HG02938 (cell line): ENCODE data around the gene TSSK2.

ENCODE experiments used
- ATAC-seq: cut with Tn5 transposase; IDR thresholded peaks from one replicate; pipeline ENCODE4 v1.9.1; 2021; ENCODE audit warnings: mild to moderate bottlenecking, moderate library complexity; ENCODE audit not compliant: unreplicated experiment

TSSK2 gene

GRCh38 chr22:19167106-19167869 is 36.2 kb downstream of the TSSK2 start:
- no peak for ATAC-seq

- ATAC-seq, result no peak
Observed at GRCh38 chr22:19168088-19168890, 37.2 kb downstream of the TSSK2 start.

GRCh38 chr22:19169002-19169946 is 38.2 kb downstream of the TSSK2 start:
- ATAC-seq, result no peak

GRCh38 chr22:19169947-19170318 is 38.8 kb downstream of the TSSK2 start:
- ATAC-seq, result no peak

GRCh38 chr22:19172213-19173046 is 41.3 kb downstream of the TSSK2 start:
- ATAC-seq, result no peak

- ATAC-seq, result no peak
Observed at GRCh38 chr22:19173047-19174035, 42.2 kb downstream of the TSSK2 start.

GRCh38 chr22:19174106-19175025 is 43.3 kb downstream of the TSSK2 start:
- ATAC-seq, result no peak

- no peak for ATAC-seq
Observed at GRCh38 chr22:19175026-19175601, 44.0 kb downstream of the TSSK2 start.

GRCh38 chr22:19175602-19176174 is 44.6 kb downstream of the TSSK2 start:
- ATAC-seq, result no peak

- no peak for ATAC-seq
Observed at GRCh38 chr22:19176175-19176643, 45.1 kb downstream of the TSSK2 start.

GRCh38 chr22:19176732-19177131 is 45.6 kb downstream of the TSSK2 start:
- no peak for ATAC-seq

GRCh38 chr22:19177164-19178064 is 46.3 kb downstream of the TSSK2 start:
- no peak for ATAC-seq

GRCh38 chr22:19178065-19178656 is 47.1 kb downstream of the TSSK2 start:
- peak; percentile 21 for ATAC-seq

- peak; percentile 45 for ATAC-seq
Observed at GRCh38 chr22:19178657-19179496, 47.8 kb downstream of the TSSK2 start, which contains the start of gene SLC25A1. SLC25A1 (minus strand) TSS chr22:19178736; CDS start chr22:19178673, 63 bp downstream.
